IMR-90 (cell line): ENCODE data around the gene VCL. TPM values are rescaled to one million over a fixed set of nuclear protein-coding genes. Genes with fewer than 3 reads are reported as not detected.

Source experiments
- ATAC-seq: fragments of 200-7000 bp; cut with Tn5 transposase; 2 replicates; pipeline ENCODE4 v1.9.1; 2020; ENCODE audit warnings: low read depth, mild to moderate bottlenecking, moderate library complexity
- BruUV-seq: library from RNA; stranded (reverse); fragments of 400-500 nt; replicated peaks from 2 replicates; lab custom pipeline; 2021; lab: Mats Ljungman, UMichigan
- CTCF ChIA-PET: fragments of 300-600 bp; formaldehyde crosslinking; extraction: SDS; loops from one replicate; lab custom pipeline; 2021; ENCODE audit warnings: antibody characterized with exemption; lab: Yijun Ruan, JAX
- POLR2A ChIA-PET: fragments of 300-600 bp; sonication (Branson Sonifier 250); formaldehyde crosslinking; loops from one replicate; lab custom pipeline; 2022; ENCODE audit warnings: antibody characterized with exemption; ENCODE audit not compliant: unreplicated experiment; lab: Charles Lee
- DNase-seq: peaks from one replicate; pipeline ENCODE4 v3.0.0; 2013
- H2AFZ ChIP-seq: replicated peaks from 2 replicates; pipeline ENCODE3; 2013; ENCODE audit warnings: low read length, mild to moderate bottlenecking; ENCODE audit not compliant: poor library complexity
- H2AK5ac ChIP-seq: 2 replicates; pipeline ENCODE4 v1.6.1; 2013; ENCODE audit warnings: low read depth, low read length, inconsistent platforms
- H2AK9ac ChIP-seq: replicated peaks from 2 replicates; pipeline ENCODE3; 2013; ENCODE audit warnings: mild to moderate bottlenecking, low read depth, low read length, moderate library complexity; ENCODE audit not compliant: poor library complexity
- H2BK120ac ChIP-seq: 2 replicates; pipeline ENCODE4 v1.6.1; 2013; ENCODE audit warnings: low read depth, low read length, inconsistent platforms
- H2BK15ac ChIP-seq: 3 replicates; pipeline ENCODE4 v1.6.1; 2013; ENCODE audit warnings: low read depth, low read length, inconsistent platforms
- H2BK20ac ChIP-seq: 2 replicates; pipeline ENCODE4 v1.6.1; 2013; ENCODE audit warnings: low read depth, mild to moderate bottlenecking, inconsistent platforms, low read length, moderate library complexity
- H2BK5ac ChIP-seq: 2 replicates; pipeline ENCODE4 v1.6.1; 2013; ENCODE audit warnings: mild to moderate bottlenecking, low read depth, low read length, inconsistent platforms; ENCODE audit not compliant: poor library complexity, severe bottlenecking
- H3K14ac ChIP-seq: replicated peaks from 2 replicates; pipeline ENCODE4 v1.6.1; 2013; ENCODE audit warnings: low read depth, low read length, inconsistent platforms
- H3K18ac ChIP-seq: 2 replicates; pipeline ENCODE4 v1.6.1; 2013; ENCODE audit warnings: low read depth, low read length, control low read depth
- H3K23ac ChIP-seq: 2 replicates; pipeline ENCODE4 v1.6.1; 2013; ENCODE audit warnings: low read depth, low read length, inconsistent platforms
- H3K27ac ChIP-seq: 2 replicates; pipeline ENCODE4 v1.5.1; 2013; ENCODE audit warnings: mild to moderate bottlenecking, control low read depth, low read length; ENCODE audit not compliant: insufficient read depth
- H3K27me3 ChIP-seq: 2 replicates; pipeline ENCODE4 v1.6.1; 2013; ENCODE audit warnings: low read length; ENCODE audit not compliant: control insufficient read depth, insufficient read depth
- H3K36me3 ChIP-seq: 2 replicates; pipeline ENCODE4 v1.6.1; 2013; ENCODE audit warnings: low read length, mixed read lengths; ENCODE audit not compliant: control insufficient read depth, insufficient read depth
- H3K4ac ChIP-seq: 2 replicates; pipeline ENCODE4 v1.6.1; 2013; ENCODE audit warnings: low read depth, low read length, inconsistent platforms
- H3K4me1 ChIP-seq: 2 replicates; pipeline ENCODE4 v1.6.1; 2013; ENCODE audit warnings: low read length, mixed read lengths; ENCODE audit not compliant: control insufficient read depth, insufficient read depth
- H3K4me2 ChIP-seq: 2 replicates; pipeline ENCODE4 v1.6.1; 2013; ENCODE audit warnings: low read depth, mild to moderate bottlenecking, control low read depth, low read length, moderate library complexity
- H3K4me3 ChIP-seq: 2 replicates; pipeline ENCODE4 v1.5.1; 2013; ENCODE audit warnings: low read depth, mild to moderate bottlenecking, control low read depth, low read length, moderate library complexity; ENCODE audit not compliant: insufficient read depth
- H3K56ac ChIP-seq: 2 replicates; pipeline ENCODE4 v1.6.1; 2013; ENCODE audit warnings: low read length, inconsistent platforms; ENCODE audit not compliant: insufficient read depth; ENCODE audit errors: extremely low read depth
- H3K79me1 ChIP-seq, 2 experiments: 2 replicates each; pipeline ENCODE4 v1.6.1; 2013; ENCODE audit warnings: low read length in 2 of 2, inconsistent platforms in 1 of 2, low read depth in 1 of 2
- H3K9ac ChIP-seq: 2 replicates; pipeline ENCODE4 v1.6.1; 2013; ENCODE audit warnings: low read depth, low read length, control low read depth
- H3K9me1 ChIP-seq: 2 replicates; pipeline ENCODE4 v1.6.1; 2013; ENCODE audit warnings: low read length, inconsistent platforms; ENCODE audit not compliant: insufficient read depth
- H3K9me3 ChIP-seq: 2 replicates; pipeline ENCODE4 v1.6.1; 2013; ENCODE audit warnings: low read length; ENCODE audit not compliant: control insufficient read depth, insufficient read depth
- H4K20me1 ChIP-seq: 2 replicates; pipeline ENCODE4 v1.6.1; 2013; ENCODE audit warnings: low read length, inconsistent platforms; ENCODE audit not compliant: insufficient read depth
- H4K5ac ChIP-seq: 2 replicates; pipeline ENCODE4 v1.6.1; 2013; ENCODE audit warnings: mild to moderate bottlenecking, low read depth, low read length, control low read depth
- H4K8ac ChIP-seq, 2 experiments: 2 replicates each; pipeline ENCODE4 v1.6.1; 2013; ENCODE audit warnings: low read depth in 2 of 2, low read length in 2 of 2, control low read depth in 1 of 2, inconsistent platforms in 1 of 2
- H4K91ac ChIP-seq: 2 replicates; pipeline ENCODE4 v1.6.1; 2013; ENCODE audit warnings: low read depth, low read length, inconsistent platforms; ENCODE audit not compliant: insufficient read depth
- BHLHE40 ChIP-seq: fragments of 150-350 bp; IDR thresholded peaks from 2 replicates; pipeline ENCODE4 v1.6.1; 2016; ENCODE audit warnings: mild to moderate bottlenecking, low read depth, low read length
- CEBPB ChIP-seq: IDR thresholded peaks from 2 replicates; pipeline ENCODE4 v1.6.1; 2012; ENCODE audit warnings: low read depth, low read length, improper control_type of control experiment
- ELK1 ChIP-seq: fragments of 150-350 bp; IDR thresholded peaks from 2 replicates; pipeline ENCODE4 v1.6.1; 2016; ENCODE audit warnings: low read depth, mild to moderate bottlenecking, low read length, moderate library complexity, borderline replicate concordance
- MAFK ChIP-seq: IDR thresholded peaks from 2 replicates; pipeline ENCODE4 v1.6.1; 2012; ENCODE audit warnings: low read depth, low read length, improper control_type of control experiment
- MXI1 ChIP-seq: IDR thresholded peaks from 2 replicates; pipeline ENCODE4 v1.6.1; 2012; ENCODE audit warnings: low read depth, mild to moderate bottlenecking, low read length, moderate library complexity, borderline replicate concordance
- NFE2L2 ChIP-seq: fragments of 150-350 bp; IDR thresholded peaks from 2 replicates; pipeline ENCODE4 v1.6.1; 2016; ENCODE audit warnings: low read depth, mild to moderate bottlenecking, low read length
- RCOR1 ChIP-seq: IDR thresholded peaks from 2 replicates; pipeline ENCODE4 v1.6.1; 2012; ENCODE audit warnings: mild to moderate bottlenecking, low read length, improper control_type of control experiment; ENCODE audit not compliant: insufficient replicate concordance
- RFX5 ChIP-seq: IDR thresholded peaks from 2 replicates; pipeline ENCODE4 v1.8.0; 2012; ENCODE audit warnings: low read depth, mild to moderate bottlenecking, low read length, moderate library complexity
- SMC3 ChIP-seq: fragments of 150-350 bp; IDR thresholded peaks from 2 replicates; pipeline ENCODE4 v1.6.1; 2016; ENCODE audit warnings: low read depth, mild to moderate bottlenecking, antibody characterized with exemption, low read length, moderate library complexity
- WGBS, 2 experiments: methylation state at CpG; one replicate each; pipeline versions ENCODE4 v1.1.5 to v1.1.7; 2013; ENCODE audit warnings: missing lambda C conversion rate in 2 of 2; ENCODE audit not compliant: insufficient read length in 1 of 2; ENCODE audit errors: extremely low coverage in 2 of 2; 5-methylcytosine and 5-hydroxymethylcytosine counted together
- dilution Hi-C: fragments of 300-500 bp; cut with HindIII; formaldehyde crosslinking; loops from one replicate; pipeline ENCODE4 v1.14.3; 2018; ENCODE audit warnings: low sequenced_read_pairs; ENCODE audit not compliant: unreplicated experiment
- in situ Hi-C: fragments of 300-500 bp; cut with MboI; formaldehyde crosslinking; loops from 3 replicates; pipeline ENCODE4 v1.14.3; 2019; ENCODE audit warnings: low sequenced_read_pairs, inconsistent platforms, mixed read lengths
- intact Hi-C: fragments of 100-400 bp; cut with micrococcal nuclease; formaldehyde crosslinking; loops from 2 replicates; pipeline ENCODE4 v1.10.0; 2022
- polyA plus RNA-seq, 3 experiments: library from polyadenylated mRNA; depleted of rRNA; stranded (reverse); fragments of >200 nt; gene quantifications; 2 replicates each; pipeline ENCODE4 v1.2.3, GENCODE V29; 2012; ENCODE audit warnings: low replicate concordance in 1 of 3
- total RNA-seq: library from RNA; depleted of rRNA; stranded (reverse); fragments of >200 nt; gene quantifications from 2 replicates; pipeline ENCODE4 v1.2.3, GENCODE V29; 2012

VCL gene
- total and polyA plus RNA-seq, 2 of the 4 experiments (the other 2 are of a cell fraction): 227 to 283 TPM

GRCh38 chr10:73991203-73991883, 6.6 kb upstream of the VCL start:
- intact Hi-C loops: loop anchor here (5.0 kb wide), 1 partner anchor 34 kb away; no protein-coding TSS in a partner anchor
- H2AK5ac ChIP-seq: no peak overlapping the region
- H3K27ac ChIP-seq: no peak overlapping the region
- no peak overlapping the region for H4K91ac ChIP-seq
- WGBS, 2 experiments: no CpG with 5 or more reads among the region's 3 CpGs
- no peak overlapping the region for H2BK5ac ChIP-seq
- ATAC-seq (no peak), DNase-seq (no peak)
- no peak overlapping the region for H2BK15ac ChIP-seq
- H3K9me1 ChIP-seq: 0 out of 2 replicates have a peak, but pooled peaks cover 3% of the 10 kb centered on the region
- no peak overlapping the region for H2AFZ ChIP-seq
- H4K8ac ChIP-seq: no peak overlapping the region
- BruUV-seq: no TSS peak
- no peak overlapping the region for H3K18ac ChIP-seq
- TF ChIP-seq SMC3: no peak
- no peak for TF ChIP-seq RCOR1
- TF ChIP-seq MAFK: no peak
- no peak for TF ChIP-seq NFE2L2
- no peak for TF ChIP-seq BHLHE40
- TF ChIP-seq RFX5: no peak
- TF ChIP-seq ELK1: no peak
- no peak for TF ChIP-seq CEBPB
- TF ChIP-seq MXI1: no peak
- H2BK20ac ChIP-seq: no peak overlapping the region
- no peak overlapping the region for H3K4ac ChIP-seq
- H3K27me3 ChIP-seq: no peaks in the 10 kb centered on the region
- H3K4me3 ChIP-seq: no peak overlapping the region
- peaks cover 4% of the 10 kb centered on the region; the same call in 1 of the 2 replicates for H3K4me1 ChIP-seq
- H3K36me3 ChIP-seq: no peaks in the 10 kb centered on the region
- no peaks in the 10 kb centered on the region for H3K79me1 ChIP-seq
- ChIA-PET CTCF (no interaction called here), POLR2A (no interaction called here)
- no peak overlapping the region for H4K5ac ChIP-seq
- no peaks in the 10 kb centered on the region for H3K9me3 ChIP-seq
- in situ Hi-C loops: no loop called here
- dilution Hi-C loops: no loop called here
- no peaks in the 10 kb centered on the region for H4K20me1 ChIP-seq
- H2BK120ac ChIP-seq: no peak overlapping the region
- no peak overlapping the region for H3K14ac ChIP-seq
- no peak overlapping the region for H2AK9ac ChIP-seq
- H3K56ac ChIP-seq: no peak overlapping the region
- H3K4me2 ChIP-seq: no peak overlapping the region
- no peak overlapping the region for H3K9ac ChIP-seq
- H3K23ac ChIP-seq: no peak overlapping the region
